Fibroblast of villous mesenchyme (primary cell): Measurements from ENCODE around the gene SUSD1. TPM values are rescaled to one million over a fixed set of nuclear protein-coding genes. Genes with fewer than 3 reads are reported as not detected.

ENCODE experiments used
- DNase-seq: peaks from one replicate; pipeline ENCODE4 v3.0.0-alpha.2; 2010; ENCODE audit warnings: low read depth
- H3K4me3 ChIP-seq: 2 replicates; pipeline ENCODE4 v1.5.1; 2011; ENCODE audit warnings: low read depth, mild to moderate bottlenecking, low read length
- total RNA-seq: library from RNA; depleted of rRNA; stranded (reverse); fragments of >200 nt; gene quantifications from 2 replicates; pipeline ENCODE4 v1.2.3, GENCODE V29; 2012
- TF ChIP-seq, protein P1 (sequence below): IDR thresholded peaks from 2 replicates; pipeline ENCODE4 v1.5.1; 2012; ENCODE audit warnings: low read depth, mild to moderate bottlenecking, low read length; ENCODE audit not compliant: insufficient read depth

Gene SUSD1
- total RNA-seq, 1 donor: 29.8 TPM

DNA sequence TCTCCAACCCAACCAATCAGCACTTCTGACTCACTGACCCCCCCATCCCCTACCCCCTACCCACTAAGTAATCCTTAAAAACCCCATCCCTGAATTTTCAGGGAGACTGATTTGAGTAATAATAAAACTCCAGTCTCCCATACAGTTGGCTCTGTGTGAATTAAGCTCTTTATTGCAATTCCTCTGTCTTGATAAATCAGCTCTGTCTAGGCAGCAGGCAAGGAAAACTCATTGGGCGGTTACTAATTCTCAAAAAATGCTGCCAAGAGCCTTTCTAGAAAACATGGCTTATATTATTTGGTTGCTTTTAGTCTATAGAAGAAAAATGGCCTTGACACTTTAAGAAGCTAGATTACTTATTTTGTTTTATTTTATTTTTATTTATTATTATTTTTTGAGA lies 131.7 kb downstream of the SUSD1 start:
- DNase-seq: no peak
- no peak overlapping the region for H3K4me3 ChIP-seq
- TF ChIP-seq, protein P1, sequence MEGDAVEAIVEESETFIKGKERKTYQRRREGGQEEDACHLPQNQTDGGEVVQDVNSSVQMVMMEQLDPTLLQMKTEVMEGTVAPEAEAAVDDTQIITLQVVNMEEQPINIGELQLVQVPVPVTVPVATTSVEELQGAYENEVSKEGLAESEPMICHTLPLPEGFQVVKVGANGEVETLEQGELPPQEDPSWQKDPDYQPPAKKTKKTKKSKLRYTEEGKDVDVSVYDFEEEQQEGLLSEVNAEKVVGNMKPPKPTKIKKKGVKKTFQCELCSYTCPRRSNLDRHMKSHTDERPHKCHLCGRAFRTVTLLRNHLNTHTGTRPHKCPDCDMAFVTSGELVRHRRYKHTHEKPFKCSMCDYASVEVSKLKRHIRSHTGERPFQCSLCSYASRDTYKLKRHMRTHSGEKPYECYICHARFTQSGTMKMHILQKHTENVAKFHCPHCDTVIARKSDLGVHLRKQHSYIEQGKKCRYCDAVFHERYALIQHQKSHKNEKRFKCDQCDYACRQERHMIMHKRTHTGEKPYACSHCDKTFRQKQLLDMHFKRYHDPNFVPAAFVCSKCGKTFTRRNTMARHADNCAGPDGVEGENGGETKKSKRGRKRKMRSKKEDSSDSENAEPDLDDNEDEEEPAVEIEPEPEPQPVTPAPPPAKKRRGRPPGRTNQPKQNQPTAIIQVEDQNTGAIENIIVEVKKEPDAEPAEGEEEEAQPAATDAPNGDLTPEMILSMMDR: no peak

DNA sequence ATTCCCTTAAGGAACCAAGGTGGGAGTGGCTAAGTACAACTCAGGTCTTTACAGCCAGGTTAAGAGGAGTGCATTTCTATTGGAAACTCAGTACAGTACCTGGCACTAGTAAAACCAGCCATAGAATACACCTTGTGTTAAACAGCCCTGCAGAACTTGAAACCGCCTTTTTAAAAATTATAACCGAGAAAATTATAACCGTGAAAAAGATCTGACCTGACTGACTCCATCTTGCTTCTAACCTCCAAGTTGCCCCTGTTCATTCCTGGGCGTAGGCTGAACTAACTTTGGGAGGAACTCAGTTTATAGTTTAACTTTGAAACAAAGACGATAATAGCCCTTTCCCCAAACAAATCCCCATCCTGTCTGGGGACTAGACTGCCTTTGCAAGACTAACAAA lies 132.3 kb downstream of the SUSD1 start:
- TF ChIP-seq, protein P1: no peak
- no peak for DNase-seq
- H3K4me3 ChIP-seq: no peak overlapping the region

DNA sequence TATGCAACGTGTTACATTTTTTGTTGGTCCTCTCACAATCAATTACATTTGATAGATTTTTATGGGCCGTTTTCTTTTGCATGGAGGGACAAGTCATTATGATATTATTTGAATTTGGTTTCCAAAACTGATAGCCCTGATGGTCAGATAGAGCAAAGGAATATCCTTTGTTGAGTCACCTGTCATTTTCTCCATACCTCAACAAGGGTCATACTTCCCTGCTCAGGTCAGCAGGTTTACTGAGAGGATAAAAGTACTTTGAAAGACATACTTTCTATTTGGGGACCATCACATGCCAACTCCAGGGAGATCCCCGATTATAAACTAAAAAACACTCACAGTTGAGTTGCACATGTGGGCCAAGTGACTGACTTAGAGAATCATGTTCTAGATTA lies 132.9 kb downstream of the SUSD1 start:
- TF ChIP-seq, protein P1: no peak
- H3K4me3 ChIP-seq: no peak overlapping the region
- DNase-seq: no peak

DNA sequence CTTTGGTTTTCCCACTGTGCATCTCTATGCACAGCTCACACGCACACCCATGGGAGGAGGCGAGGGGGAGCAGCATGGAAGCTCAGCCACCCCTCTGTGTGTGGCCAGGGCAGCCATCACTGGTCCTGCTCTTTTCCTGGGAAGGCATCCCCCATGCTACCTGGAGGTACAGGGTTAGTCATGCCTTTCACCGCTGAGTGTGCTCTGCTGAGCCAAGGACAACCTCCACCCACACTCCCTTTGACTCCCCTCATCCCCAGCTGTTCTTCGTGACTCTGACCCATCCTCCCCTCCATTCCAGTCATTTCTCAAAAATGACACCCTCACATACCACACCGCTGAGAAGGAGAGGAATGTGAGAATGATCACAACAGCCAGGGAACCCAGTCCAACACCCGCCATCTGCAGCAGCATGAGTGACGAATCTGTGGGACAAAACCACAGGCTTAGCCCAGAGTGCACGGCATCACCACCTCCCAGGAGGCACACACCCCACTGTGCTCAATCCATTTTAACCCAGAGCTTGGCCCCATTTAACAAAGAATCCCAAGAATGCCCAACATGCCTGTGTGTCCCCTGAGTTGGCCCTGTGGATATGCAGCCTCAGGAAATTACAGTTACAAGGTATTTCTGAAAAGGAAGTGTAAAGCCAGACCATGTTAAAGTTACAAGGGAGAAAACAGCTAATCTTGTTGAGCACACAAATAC lies 133.4 kb downstream of the SUSD1 start:
- peak; percentile 97 for DNase-seq
- TF ChIP-seq, protein P1: no peak
- no peak overlapping the region for H3K4me3 ChIP-seq

DNA sequence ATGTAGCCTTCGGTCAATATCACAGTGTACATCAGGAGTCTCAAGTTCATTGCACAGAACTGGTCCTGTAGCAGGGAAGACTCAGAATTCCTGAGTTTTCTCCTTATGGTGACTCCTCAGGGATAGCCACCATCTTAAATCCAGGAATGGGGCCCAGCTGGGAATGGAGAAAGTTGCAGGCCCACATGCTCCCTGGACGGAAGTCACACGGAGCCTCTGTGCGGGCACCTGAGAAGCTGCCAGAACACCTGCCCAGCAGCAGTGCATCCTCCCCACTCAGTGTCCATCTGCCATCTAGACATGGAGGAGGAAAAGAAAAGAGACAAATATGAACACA lies 133.9 kb downstream of the SUSD1 start:
- TF ChIP-seq, protein P1: no peak
- DNase-seq: no peak
- no peak overlapping the region for H3K4me3 ChIP-seq

DNA sequence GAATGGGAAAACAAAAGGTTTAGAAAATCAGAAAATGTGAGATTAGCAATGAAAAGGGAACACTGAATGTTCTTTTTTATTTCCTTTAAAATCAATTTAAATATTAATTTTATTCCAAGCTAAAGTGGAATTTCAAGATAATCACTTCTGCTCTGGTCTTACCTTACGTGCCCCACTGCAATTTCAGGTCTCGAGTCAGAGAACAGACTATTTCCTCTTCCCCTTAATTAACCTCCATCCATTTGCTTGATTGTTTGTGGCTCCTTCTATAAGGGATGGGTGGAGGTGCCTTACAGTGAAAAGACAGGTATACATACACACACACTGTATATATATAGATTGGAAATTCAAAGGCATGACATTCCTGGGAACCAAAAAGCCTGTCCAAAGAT lies 137.1 kb downstream of the SUSD1 start:
- no peak for DNase-seq
- TF ChIP-seq, protein P1: no peak
- no peak overlapping the region for H3K4me3 ChIP-seq

DNA sequence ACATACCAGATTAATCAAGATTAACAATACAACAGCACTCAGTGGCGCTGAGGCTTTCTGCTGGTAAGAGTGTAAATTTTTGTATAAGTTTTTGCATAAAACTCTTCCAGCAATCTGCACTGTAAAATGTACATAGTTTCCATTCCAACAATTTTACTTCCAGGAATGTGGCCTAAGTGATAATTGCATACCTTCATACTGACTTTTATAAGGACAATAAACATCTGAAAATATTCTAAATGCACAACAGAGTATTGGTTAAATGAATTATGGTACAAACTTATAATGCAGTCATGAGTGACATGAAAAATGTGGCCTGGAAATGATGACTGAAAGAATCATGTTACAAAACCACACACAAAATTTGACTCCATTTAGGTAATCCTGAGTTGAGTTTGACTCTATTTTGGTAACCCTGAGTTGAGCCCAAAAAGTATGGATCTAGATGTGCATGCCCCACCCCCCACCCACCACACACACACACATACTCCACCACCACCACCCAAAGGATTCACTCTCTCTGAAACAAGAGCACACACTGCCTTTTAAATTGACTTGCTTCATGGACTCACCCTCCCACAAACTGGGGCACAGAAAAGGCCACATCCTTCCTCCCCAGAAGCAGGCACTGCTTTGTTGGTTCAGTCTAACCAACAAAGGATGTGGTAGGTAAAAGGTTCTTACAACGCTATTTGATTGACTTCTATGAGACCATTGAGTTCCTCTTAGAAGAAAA lies 137.6 kb downstream of the SUSD1 start:
- peak; percentile 77 for DNase-seq
- TF ChIP-seq, protein P1: no peak
- H3K4me3 ChIP-seq: no peak overlapping the region
